K562 (cell line): ENCODE results near the gene CELA3B. TPM values are rescaled to one million over a fixed set of nuclear protein-coding genes. Genes with fewer than 3 reads are reported as not detected.
A peak's percentile ranks its signal among the peaks of the same experiment; 100 is the strongest.

Experiments
- ADNP ChIP-seq: fragments of 200-800 bp; sonication (Bioruptor generic); IDR thresholded peaks from 2 replicates; pipeline ENCODE4 v1.6.1; 2016; ENCODE audit warnings: missing genetic modification characterization, missing compliant biosample characterization
- ATF2 ChIP-seq: sonication (generic); formaldehyde crosslinking; IDR thresholded peaks from 2 replicates; pipeline ENCODE4 v1.8.1; 2022; ENCODE audit warnings: missing genetic modification reagents
- CEBPG ChIP-seq, 3 experiments: fragments of 200-800 bp in 1 of 3; sonication (Bioruptor generic) in 1 of 3; sonication (generic) in 1 of 3; formaldehyde crosslinking in 1 of 3; IDR thresholded peaks in 2 of 3; conservative IDR thresholded peaks in 1 of 3; 2 replicates each; pipeline versions ENCODE4 v1.6.1 to v1.8.0; 2016 to 2022; ENCODE audit warnings: missing compliant biosample characterization in 2 of 3, missing genetic modification characterization in 2 of 3, mild to moderate bottlenecking in 1 of 3, missing genetic modification reagents in 1 of 3
- CXXC5 ChIP-seq: fragments of 250-450 bp; sonication (Bioruptor Pico); IDR thresholded peaks from 2 replicates; pipeline ENCODE4 v1.8.0; 2022; ENCODE audit warnings: inconsistent platforms, mild to moderate bottlenecking, moderate library complexity
- GTF2B ChIP-seq: IDR thresholded peaks from 2 replicates; pipeline ENCODE4 v1.6.1; 2011; ENCODE audit not compliant: insufficient read length; ENCODE audit errors: extremely low read depth
- HNRNPLL ChIP-seq: fragments of 200-400 bp; formaldehyde crosslinking; IDR thresholded peaks from 2 replicates; pipeline ENCODE4 v1.6.1; 2017; ENCODE audit warnings: low read length, low read depth, mild to moderate bottlenecking; ENCODE audit not compliant: poor library complexity, severe bottlenecking
- MAX ChIP-seq: sonication (generic); formaldehyde crosslinking; IDR thresholded peaks from 2 replicates; pipeline ENCODE4 v1.9.0; 2022; ENCODE audit warnings: mild to moderate bottlenecking, missing genetic modification reagents
- MECOM ChIP-seq: fragments of 250-450 bp; sonication (Bioruptor Pico); IDR thresholded peaks from 2 replicates; pipeline ENCODE4 v1.8.0; 2022; ENCODE audit warnings: inconsistent platforms
- NCOA6 ChIP-seq: fragments of 450-650 bp; IDR thresholded peaks from 2 replicates; pipeline ENCODE4 v1.6.1; 2017; ENCODE audit warnings: mild to moderate bottlenecking
- NR0B1 ChIP-seq: fragments of 450-650 bp; IDR thresholded peaks from one replicate; pipeline ENCODE4 v1.6.1; 2018; ENCODE audit warnings: mild to moderate bottlenecking, moderate library complexity; ENCODE audit not compliant: partially characterized antibody
- NR3C1 ChIP-seq: sonication (generic); formaldehyde crosslinking; IDR thresholded peaks from 2 replicates; pipeline ENCODE4 v1.8.1; 2022; ENCODE audit warnings: missing genetic modification reagents
- PML ChIP-seq: IDR thresholded peaks from 2 replicates; pipeline ENCODE4 v1.6.1; 2012; ENCODE audit warnings: low read length, inconsistent platforms
- PTTG1 ChIP-seq: fragments of 450-650 bp; IDR thresholded peaks from 2 replicates; pipeline ENCODE4 v1.6.1; 2016; ENCODE audit warnings: low read depth, mild to moderate bottlenecking, missing genetic modification characterization, missing compliant biosample characterization
- SMARCE1 ChIP-seq: fragments of 450-650 bp; IDR thresholded peaks from 2 replicates; pipeline ENCODE4 v1.7.1; 2016; ENCODE audit warnings: mild to moderate bottlenecking
- SREBF2 ChIP-seq: sonication (generic); formaldehyde crosslinking; IDR thresholded peaks from 2 replicates; pipeline ENCODE4 v1.4.0; 2020; ENCODE audit warnings: mild to moderate bottlenecking, missing genetic modification reagents
- TBL1XR1 ChIP-seq, 2 experiments: IDR thresholded peaks; 2 replicates each; pipeline ENCODE4 v1.6.1; 2012; ENCODE audit warnings: improper control_type of control experiment in 2 of 2, low read length in 2 of 2, mild to moderate bottlenecking in 1 of 2
- ZBTB33 ChIP-seq: sonication (generic); formaldehyde crosslinking; IDR thresholded peaks from 2 replicates; pipeline ENCODE4 v1.8.1; 2023; ENCODE audit warnings: mild to moderate bottlenecking, missing genetic modification reagents
- ZNF197 ChIP-seq: fragments of 200-800 bp; sonication (Bioruptor generic); IDR thresholded peaks from 2 replicates; pipeline ENCODE4 v1.6.1; 2016; ENCODE audit warnings: low read depth, missing genetic modification characterization, missing compliant biosample characterization
- ZNF239 ChIP-seq: fragments of 250-450 bp; sonication (Bioruptor Pico); IDR thresholded peaks from 2 replicates; pipeline ENCODE4 v1.4.0; 2020; ENCODE audit warnings: mild to moderate bottlenecking
- ZNF3 ChIP-seq: fragments of 250-450 bp; sonication (Bioruptor Pico); IDR thresholded peaks from 2 replicates; pipeline ENCODE4 v1.5.0; 2021; ENCODE audit warnings: mild to moderate bottlenecking, moderate library complexity
- ZNF561 ChIP-seq: fragments of 450-650 bp; formaldehyde crosslinking; conservative IDR thresholded peaks from 2 replicates; pipeline ENCODE4 v1.4.0; 2020; ENCODE audit warnings: mild to moderate bottlenecking, moderate library complexity
- ZNF695 ChIP-seq: fragments of 450-650 bp; formaldehyde crosslinking; IDR thresholded peaks from 2 replicates; pipeline ENCODE4 v1.4.0; 2020; ENCODE audit warnings: mild to moderate bottlenecking, moderate library complexity
- polyA plus RNA-seq, 8 experiments: library from polyadenylated mRNA; depleted of rRNA in 4 of 8; stranded (reverse) in 5 of 8; unstranded in 3 of 8; fragments of >200 nt; fragmentation: Nextera tagmentation in 2 of 8; fragmentation: Illumina TruSeq in 1 of 8; extraction: Ambion mirVana in 2 of 8; extraction: Trizol in 1 of 8; gene quantifications; 2 replicates each; pipeline versions ENCODE4 v1.2.1 to v1.2.3, GENCODE V29; 2011 to 2014; ENCODE audit warnings: inconsistent platforms in 1 of 8, missing spikeins in 1 of 8
- total RNA-seq, 7 experiments: library from RNA; depleted of rRNA in 6 of 7; stranded (reverse); fragments of >200 nt in 6 of 7; fragmentation: Illumina TruSeq in 2 of 7; extraction: Trizol in 2 of 7; gene quantifications; 2 replicates each; pipeline versions ENCODE4 v1.2.1 to v1.2.3, GENCODE V29; 2011 to 2021; ENCODE audit warnings: low replicate concordance in 1 of 7

Gene CELA3B
- total and polyA plus RNA-seq, 9 of the 15 experiments (the other 6 are each of a cell fraction or from before 2014, with no cell fraction given), result 3.1 TPM; not detected in 8

GRCh38 chr1:21938732-21939538 is 37.9 kb upstream of the CELA3B start (continued):
- TF ChIP-seq GTF2B, result no peak
- TF ChIP-seq ZNF695 (CRISPR knock-in tag), result no peak
- TF ChIP-seq NR0B1, result no peak
- TF ChIP-seq ZBTB33 (CRISPR knock-in tag), result no peak
- 0 out of 2 replicates have a peak, but pooled peaks have one; percentile 8 for TF ChIP-seq SMARCE1
- TF ChIP-seq PTTG1 (tag), result no peak
- TF ChIP-seq NCOA6, result no peak
- TF ChIP-seq TBL1XR1 (IDR thresholded peaks at IDR 0.05; ENCODE audit: low read length in 2 of 2), result 0 out of 4 replicates have a peak, but pooled peaks of 1 of the 2 experiments have one; percentile 26
- TF ChIP-seq ZNF3 (CRISPR knock-in tag), result no peak
- peak; percentile 96 for TF ChIP-seq MECOM (CRISPR knock-in tag)
- TF ChIP-seq HNRNPLL, result peak; percentile 0
- peak; percentile 45 for TF ChIP-seq CXXC5 (CRISPR knock-in tag)
- no peak for TF ChIP-seq ZNF561 (CRISPR knock-in tag)
- TF ChIP-seq ADNP (tag), result peak; percentile 58; the same call in 1 of the 2 replicates
- 0 out of 2 replicates have a peak, but pooled peaks have one; percentile 49 for TF ChIP-seq SREBF2 (CRISPR knock-in tag)
- TF ChIP-seq MAX (CRISPR knock-in tag), result no peak
- TF ChIP-seq NR3C1 (CRISPR knock-in tag), result no peak
- peak; percentile 98 for TF ChIP-seq ZNF239
- no peak for TF ChIP-seq CEBPG (CRISPR knock-in tag; IDR thresholded peaks at IDR 0.05)
- TF ChIP-seq CEBPG (tag; conservative IDR thresholded peaks at IDR 0.05 in 1 of 2, IDR thresholded peaks at IDR 0.05 in 1 of 2), result no peak
- no peak for TF ChIP-seq ATF2
- no peak for TF ChIP-seq ZNF197 (CRISPR knock-in tag)
- TF ChIP-seq PML, result no peak
